ENCODE data around the gene CAD. TPM values are rescaled to one million over a fixed set of nuclear protein-coding genes. Genes with fewer than 3 reads are reported as not detected.

The CAD gene
- total RNA-seq, 4 donors from 2014 or later: 5.9 to 47.2 (median 31.3) TPM

DNA sequence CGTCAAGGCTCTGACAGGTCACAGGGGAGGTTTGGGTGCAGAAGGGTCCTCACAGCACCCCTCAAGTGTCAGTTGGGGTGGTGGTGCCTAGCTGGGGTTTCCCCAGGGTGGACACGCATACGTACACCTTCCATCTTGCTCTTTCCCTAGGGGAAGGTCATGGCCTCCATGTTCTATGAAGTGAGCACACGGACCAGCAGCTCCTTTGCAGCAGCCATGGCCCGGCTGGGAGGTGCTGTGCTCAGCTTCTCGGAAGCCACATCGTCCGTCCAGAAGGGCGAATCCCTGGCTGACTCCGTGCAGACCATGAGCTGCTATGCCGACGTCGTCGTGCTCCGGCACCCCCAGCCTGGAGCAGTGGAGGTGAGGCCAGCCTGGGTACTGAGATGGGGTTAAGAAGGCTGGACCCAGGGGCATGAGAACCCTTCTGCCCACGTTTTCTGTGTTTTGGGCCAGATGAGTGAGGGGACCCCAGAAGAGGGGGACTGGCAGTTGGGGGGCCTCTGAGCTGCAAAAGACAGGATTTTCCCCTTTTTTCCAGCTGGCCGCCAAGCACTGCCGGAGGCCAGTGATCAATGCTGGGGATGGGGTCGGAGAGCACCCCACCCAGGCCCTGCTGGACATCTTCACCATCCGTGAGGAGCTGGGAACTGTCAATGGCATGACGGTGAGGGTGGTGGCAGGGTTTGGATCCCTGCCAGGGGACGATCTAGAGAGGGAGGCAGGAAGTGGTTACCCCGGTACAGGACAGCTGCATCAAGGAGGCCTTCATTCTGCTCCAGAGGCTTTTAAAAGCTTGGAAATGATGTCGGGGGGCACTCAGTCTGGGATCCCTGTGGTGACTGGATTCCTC, 24.8 kb downstream of the CAD start:
- no peak overlapping the region for H3K27ac ChIP-seq
- no peak for TF ChIP-seq POLR2A (IDR thresholded peaks at IDR 0.05)
- no peak for TF ChIP-seq CTCF (IDR thresholded peaks at IDR 0.05)
- H3K4me3 ChIP-seq: no peak overlapping the region
- H3K36me3 ChIP-seq: no peaks in the 10 kb centered on the region
- no peaks in the 10 kb centered on the region for H3K27me3 ChIP-seq
- no peaks in the 10 kb centered on the region for H3K4me1 ChIP-seq
- no peaks in the 10 kb centered on the region for H3K9me3 ChIP-seq
- intact Hi-C loops (cut with DNase I; ENCODE audit: low total_unique reads): no loop called here
- no peak for DNase-seq

GRCh38 chr2:27242614-27242951, 25.4 kb downstream of the CAD start:
- TF ChIP-seq POLR2A (IDR thresholded peaks at IDR 0.05): no peak
- TF ChIP-seq CTCF (IDR thresholded peaks at IDR 0.05): no peak
- Histone ChIP-seq H3K4me1 (no peaks in the 10 kb centered on the region), H3K9me3 (no peaks in the 10 kb centered on the region), H3K27ac (no peak overlapping the region), H3K4me3 (no peak overlapping the region), H3K36me3 (no peaks in the 10 kb centered on the region), H3K27me3 (no peaks in the 10 kb centered on the region)
- DNase-seq: no peak
- intact Hi-C loops (cut with DNase I; ENCODE audit: low total_unique reads): no loop called here

DNA sequence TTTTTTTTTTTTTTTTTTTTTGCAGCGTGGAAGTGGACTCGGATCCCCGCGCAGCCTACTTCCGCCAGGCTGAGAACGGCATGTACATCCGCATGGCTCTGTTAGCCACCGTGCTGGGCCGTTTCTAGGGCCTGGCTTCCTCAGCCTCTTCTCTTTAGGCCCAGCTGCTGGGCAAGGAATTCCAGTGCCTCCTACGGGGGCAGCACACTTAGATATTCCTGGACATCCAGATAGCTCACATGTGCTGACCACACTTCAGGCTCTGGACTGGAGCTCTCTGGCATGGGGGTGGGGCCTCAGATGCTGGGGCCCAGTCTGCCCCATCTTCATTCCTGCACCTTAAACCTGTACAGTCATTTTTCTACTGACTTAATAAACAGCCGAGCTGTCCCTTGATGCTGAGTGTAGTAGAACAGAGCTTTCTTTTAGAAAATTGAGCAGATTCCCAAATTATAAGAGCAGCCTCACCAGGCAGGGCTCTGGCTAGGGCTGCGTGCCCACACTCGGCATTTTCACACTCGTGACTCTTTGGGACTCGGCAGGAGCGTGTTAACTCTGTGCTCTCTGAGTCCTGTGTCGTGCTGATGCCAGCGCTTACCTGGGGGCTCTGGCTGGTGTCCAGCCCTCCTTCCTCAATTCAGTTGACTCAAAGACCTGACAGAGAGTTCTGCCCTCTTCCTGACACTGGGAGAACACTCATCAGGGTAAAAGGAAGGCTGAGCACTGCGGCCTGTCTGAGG, 26.4 kb downstream of the CAD start:
- DNase-seq: no peak
- no peak for TF ChIP-seq POLR2A (IDR thresholded peaks at IDR 0.05)
- TF ChIP-seq CTCF (IDR thresholded peaks at IDR 0.05): no peak
- no peaks in the 10 kb centered on the region for H3K36me3 ChIP-seq
- H3K4me1 ChIP-seq: no peaks in the 10 kb centered on the region
- H3K27ac ChIP-seq: no peak overlapping the region
- intact Hi-C loops (cut with DNase I; ENCODE audit: low total_unique reads): no loop called here
- H3K9me3 ChIP-seq: no peaks in the 10 kb centered on the region
- no peaks in the 10 kb centered on the region for H3K27me3 ChIP-seq
- H3K4me3 ChIP-seq: no peak overlapping the region

- TF ChIP-seq POLR2A (IDR thresholded peaks at IDR 0.05) (no peak), CTCF (IDR thresholded peaks at IDR 0.05) (no peak)
- intact Hi-C loops (cut with DNase I; ENCODE audit: low total_unique reads): no loop called here
- Histone ChIP-seq H3K27me3 (no peaks in the 10 kb centered on the region), H3K27ac (no peak overlapping the region), H3K4me1 (no peaks in the 10 kb centered on the region), H3K36me3 (no peaks in the 10 kb centered on the region), H3K4me3 (no peak overlapping the region), H3K9me3 (no peaks in the 10 kb centered on the region)
- no peak for DNase-seq
These were observed 27.9 kb downstream of the CAD start for GRCh38 chr2:27245116-27245515.

DNA sequence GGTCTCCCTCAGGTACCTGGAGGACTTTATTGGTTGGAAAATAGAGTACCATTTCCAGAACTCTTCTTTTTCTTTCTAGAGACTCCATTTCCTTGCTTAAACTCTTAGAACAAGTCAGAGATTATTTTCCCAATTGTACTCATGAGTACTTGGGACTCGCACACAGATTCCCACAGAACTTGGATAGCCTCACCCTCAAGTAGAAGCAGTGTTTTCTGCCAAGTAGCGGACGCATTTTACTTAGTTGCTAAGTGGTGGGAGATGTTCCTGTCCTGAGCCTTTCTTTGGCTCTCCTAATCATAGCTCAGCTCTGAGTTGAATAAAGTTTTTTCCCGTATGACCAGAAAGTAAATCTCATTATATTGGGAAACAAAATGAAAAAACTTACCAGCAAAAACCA, 28.5 kb downstream of the CAD start:
- Histone ChIP-seq H3K9me3 (no peaks in the 10 kb centered on the region), H3K4me1 (no peaks in the 10 kb centered on the region), H3K36me3 (no peaks in the 10 kb centered on the region), H3K27me3 (peaks cover 0 to 4% of the 10 kb centered on the region in 2 donors), H3K27ac (no peak overlapping the region), H3K4me3 (no peak overlapping the region)
- TF ChIP-seq CTCF (IDR thresholded peaks at IDR 0.05) (no peak), POLR2A (IDR thresholded peaks at IDR 0.05) (no peak)
- intact Hi-C loops (cut with DNase I; ENCODE audit: low total_unique reads): no loop called here
- DNase-seq: no peak

Measured in uterus (tissue), 4 donors.